ENCODE data around the gene CRTAC1. TPM values are rescaled to one million over a fixed set of nuclear protein-coding genes. Genes with fewer than 3 reads are reported as not detected.

Gene CRTAC1
- total and polyA plus RNA-seq, 2 donors (not counting 3 experiments of a cell fraction or from before 2014, with no cell fraction given): 1.4 to 3.0 TPM

DNA sequence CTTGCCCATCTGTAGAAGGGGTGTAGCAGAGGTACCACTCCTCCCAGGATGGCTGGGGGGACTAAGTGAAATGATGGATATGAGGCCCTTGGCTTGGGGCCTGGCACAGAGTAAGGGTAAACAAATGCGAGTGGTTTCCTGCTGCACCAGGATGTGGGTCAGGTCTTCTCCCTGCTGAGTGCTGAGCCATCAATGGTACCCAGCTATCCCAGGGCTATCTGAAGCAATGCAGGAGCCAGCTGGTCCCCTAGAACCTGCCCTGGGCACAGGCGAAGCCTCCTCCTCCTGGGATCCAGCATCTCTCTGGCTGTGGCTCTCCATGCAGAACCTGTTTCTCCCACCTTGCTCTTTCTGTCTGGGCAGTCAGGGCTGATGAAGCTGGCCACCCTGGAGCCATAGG, 201.7 kb downstream of the CRTAC1 start:
- BruUV-seq (replicated peaks): no TSS peak
- DNase-seq (ENCODE audit: low read depth, low spot score): no peak
- Histone ChIP-seq H3K4me1 (ENCODE audit: control insufficient read depth, extremely low read depth, insufficient read depth, low read length) (no peaks in the 10 kb centered on the region), H3K79me2 (ENCODE audit: control insufficient read depth, insufficient read depth, low read length) (no peaks in the 10 kb centered on the region), H3K9ac (replicated peaks; ENCODE audit: extremely low read depth, insufficient read depth, low read length) (no peak overlapping the region), H3K4me3 (replicated peaks in 1 of 3; ENCODE audit: insufficient read depth in 1 of 3, low read depth in 1 of 3, low read length in 3 of 3) (no peak overlapping the region), H3K36me3 (ENCODE audit: control insufficient read depth in 2 of 2, extremely low read depth in 1 of 2, insufficient read depth in 2 of 2, low read length in 2 of 2) (no peaks in the 10 kb centered on the region), H3K27ac (ENCODE audit: insufficient read depth, low read depth, low read length) (no peak overlapping the region), H3K27me3 (ENCODE audit: control insufficient read depth in 2 of 2, insufficient read depth in 2 of 2, low read length in 2 of 2) (peaks cover 0 to 3% of the 10 kb centered on the region in 2 experiments), H3K9me3 (replicated peaks; ENCODE audit: control insufficient read depth, insufficient read depth, low read length) (no peaks in the 10 kb centered on the region), H2AFZ (ENCODE audit: low read depth, low read length) (no peak overlapping the region), H3K4me2 (ENCODE audit: insufficient read depth, low read length) (no peak overlapping the region), H3K9me1 (replicated peaks; ENCODE audit: control insufficient read depth, extremely low read depth, insufficient read depth, low read length) (no peaks in the 10 kb centered on the region), H4K20me1 (replicated peaks; ENCODE audit: control insufficient read depth, extremely low read depth, insufficient read depth, low read length) (no peaks in the 10 kb centered on the region)
- dilution Hi-C loops (cut with MboI; ENCODE audit: extremely low pct_ligation_motif_present, low sequenced_read_pairs): no loop called here
- no peak for FAIRE-seq
- ChIA-PET CTCF (interaction anchor here (1.2 kb wide), 1 partner anchor 37 kb away, joined by 3 read pairs; no protein-coding TSS in a partner anchor), POLR2A (no interaction called here)
- TF ChIP-seq POLR2A (IDR thresholded peaks at IDR 0.05; ENCODE audit: low read depth, low read length) (no peak), FOS (IDR thresholded peaks at IDR 0.05; ENCODE audit: borderline replicate concordance, insufficient read depth, low read length) (no peak), MYC (IDR thresholded peaks at IDR 0.05; ENCODE audit: low read depth, low read length) (no peak), EZH2 (IDR thresholded peaks at IDR 0.05; ENCODE audit: borderline replicate concordance, low read depth, low read length, severe bottlenecking) (no peak), POLR2AphosphoS5 (IDR thresholded peaks at IDR 0.05; ENCODE audit: insufficient read depth, low read depth, low read length) (no peak), GATA2 (IDR thresholded peaks at IDR 0.05; ENCODE audit: insufficient read depth, insufficient read length, low read depth, low read length) (no peak), JUN (IDR thresholded peaks at IDR 0.05; ENCODE audit: borderline replicate concordance, insufficient read depth, insufficient read length, low read depth) (no peak)
- TF ChIP-seq, protein P1, sequence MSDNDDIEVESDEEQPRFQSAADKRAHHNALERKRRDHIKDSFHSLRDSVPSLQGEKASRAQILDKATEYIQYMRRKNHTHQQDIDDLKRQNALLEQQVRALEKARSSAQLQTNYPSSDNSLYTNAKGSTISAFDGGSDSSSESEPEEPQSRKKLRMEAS (IDR thresholded peaks at IDR 0.05; ENCODE audit: insufficient read depth, insufficient read length): no peak
- TF ChIP-seq, protein P2, sequence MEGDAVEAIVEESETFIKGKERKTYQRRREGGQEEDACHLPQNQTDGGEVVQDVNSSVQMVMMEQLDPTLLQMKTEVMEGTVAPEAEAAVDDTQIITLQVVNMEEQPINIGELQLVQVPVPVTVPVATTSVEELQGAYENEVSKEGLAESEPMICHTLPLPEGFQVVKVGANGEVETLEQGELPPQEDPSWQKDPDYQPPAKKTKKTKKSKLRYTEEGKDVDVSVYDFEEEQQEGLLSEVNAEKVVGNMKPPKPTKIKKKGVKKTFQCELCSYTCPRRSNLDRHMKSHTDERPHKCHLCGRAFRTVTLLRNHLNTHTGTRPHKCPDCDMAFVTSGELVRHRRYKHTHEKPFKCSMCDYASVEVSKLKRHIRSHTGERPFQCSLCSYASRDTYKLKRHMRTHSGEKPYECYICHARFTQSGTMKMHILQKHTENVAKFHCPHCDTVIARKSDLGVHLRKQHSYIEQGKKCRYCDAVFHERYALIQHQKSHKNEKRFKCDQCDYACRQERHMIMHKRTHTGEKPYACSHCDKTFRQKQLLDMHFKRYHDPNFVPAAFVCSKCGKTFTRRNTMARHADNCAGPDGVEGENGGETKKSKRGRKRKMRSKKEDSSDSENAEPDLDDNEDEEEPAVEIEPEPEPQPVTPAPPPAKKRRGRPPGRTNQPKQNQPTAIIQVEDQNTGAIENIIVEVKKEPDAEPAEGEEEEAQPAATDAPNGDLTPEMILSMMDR (IDR thresholded peaks at IDR 0.05; ENCODE audit: extremely low read depth in 1 of 2, insufficient read depth in 1 of 2, low read depth in 1 of 2, low read length in 2 of 2): no peak
- intact Hi-C loops (cut with micrococcal nuclease): no loop called here
